Measurements from ENCODE around the gene PARP8. TPM values are rescaled to one million over a fixed set of nuclear protein-coding genes. Genes with fewer than 3 reads are reported as not detected.

Gene PARP8
- total and polyA plus RNA-seq, 9 donors, result 4.4 to 21.4 (median 18.4) TPM

GRCh38 chr5:50875002-50875344, 208.5 kb downstream of the PARP8 start:
- WGBS, 3 donors, result 76 to 80% (median 77%) methylated on average over 1 of the region's 1 CpG
- Histone ChIP-seq H3K4me3 (no peak overlapping the region), H3K4me1 (ENCODE audit: insufficient read depth) (no peaks in the 10 kb centered on the region), H3K27me3 (no peaks in the 10 kb centered on the region), H3K27ac (no peak overlapping the region), H3K36me3 (no peaks in the 10 kb centered on the region), H3K9me3 (no peaks in the 10 kb centered on the region)
- intact Hi-C loops (cut with DNase I), result no loop called here
- TF ChIP-seq, protein P1, sequence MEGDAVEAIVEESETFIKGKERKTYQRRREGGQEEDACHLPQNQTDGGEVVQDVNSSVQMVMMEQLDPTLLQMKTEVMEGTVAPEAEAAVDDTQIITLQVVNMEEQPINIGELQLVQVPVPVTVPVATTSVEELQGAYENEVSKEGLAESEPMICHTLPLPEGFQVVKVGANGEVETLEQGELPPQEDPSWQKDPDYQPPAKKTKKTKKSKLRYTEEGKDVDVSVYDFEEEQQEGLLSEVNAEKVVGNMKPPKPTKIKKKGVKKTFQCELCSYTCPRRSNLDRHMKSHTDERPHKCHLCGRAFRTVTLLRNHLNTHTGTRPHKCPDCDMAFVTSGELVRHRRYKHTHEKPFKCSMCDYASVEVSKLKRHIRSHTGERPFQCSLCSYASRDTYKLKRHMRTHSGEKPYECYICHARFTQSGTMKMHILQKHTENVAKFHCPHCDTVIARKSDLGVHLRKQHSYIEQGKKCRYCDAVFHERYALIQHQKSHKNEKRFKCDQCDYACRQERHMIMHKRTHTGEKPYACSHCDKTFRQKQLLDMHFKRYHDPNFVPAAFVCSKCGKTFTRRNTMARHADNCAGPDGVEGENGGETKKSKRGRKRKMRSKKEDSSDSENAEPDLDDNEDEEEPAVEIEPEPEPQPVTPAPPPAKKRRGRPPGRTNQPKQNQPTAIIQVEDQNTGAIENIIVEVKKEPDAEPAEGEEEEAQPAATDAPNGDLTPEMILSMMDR (IDR thresholded peaks at IDR 0.05), result no peak
- TF ChIP-seq POLR2A (IDR thresholded peaks at IDR 0.05), result no peak
- TF ChIP-seq EP300 (IDR thresholded peaks at IDR 0.05), result no peak
- DNase-seq, result no peak

- no peak for DNase-seq
- no peak for TF ChIP-seq EP300 (IDR thresholded peaks at IDR 0.05)
- TF ChIP-seq, protein P1 (IDR thresholded peaks at IDR 0.05), result no peak
- TF ChIP-seq POLR2A (IDR thresholded peaks at IDR 0.05), result no peak
- 82 to 89% (median 82%) methylated on average over 2 of the region's 2 CpGs for WGBS, 3 donors
- Histone ChIP-seq H3K27ac (no peak overlapping the region), H3K36me3 (no peaks in the 10 kb centered on the region), H3K4me1 (ENCODE audit: insufficient read depth) (no peaks in the 10 kb centered on the region), H3K4me3 (no peak overlapping the region), H3K9me3 (no peaks in the 10 kb centered on the region), H3K27me3 (no peaks in the 10 kb centered on the region)
- intact Hi-C loops (cut with DNase I), result no loop called here
Observed at GRCh38 chr5:50878470-50878869, 212.0 kb downstream of the PARP8 start.

- H3K4me3 ChIP-seq, result no peak overlapping the region
- intact Hi-C loops (cut with DNase I), result no loop called here
- TF ChIP-seq POLR2A (IDR thresholded peaks at IDR 0.05), result no peak
- TF ChIP-seq, protein P1 (IDR thresholded peaks at IDR 0.05), result no peak
- TF ChIP-seq EP300 (IDR thresholded peaks at IDR 0.05), result no peak
- DNase-seq, result no peak
- H3K36me3 ChIP-seq, result no peaks in the 10 kb centered on the region
- H3K9me3 ChIP-seq, result no peaks in the 10 kb centered on the region
- WGBS, 3 donors, result 8 to 28% (median 24%) methylated on average over 3 of the region's 3 CpGs
- H3K27me3 ChIP-seq, result no peaks in the 10 kb centered on the region
- no peak overlapping the region for H3K27ac ChIP-seq
- H3K4me1 ChIP-seq (ENCODE audit: insufficient read depth), result no peaks in the 10 kb centered on the region
Observed at GRCh38 chr5:50881407-50881806, 215.0 kb downstream of the PARP8 start.

GRCh38 chr5:50886657-50887345, 220.4 kb downstream of the PARP8 start:
- no peaks in the 10 kb centered on the region for H3K36me3 ChIP-seq
- intact Hi-C loops (cut with DNase I), result no loop called here
- no peaks in the 10 kb centered on the region for H3K9me3 ChIP-seq
- no peak overlapping the region for H3K27ac ChIP-seq
- H3K4me1 ChIP-seq (ENCODE audit: insufficient read depth), result no peaks in the 10 kb centered on the region
- H3K27me3 ChIP-seq, result no peaks in the 10 kb centered on the region
- DNase-seq, result no peak
- no peak overlapping the region for H3K4me3 ChIP-seq
- 5 to 29% (median 20%) methylated on average over 2 of the region's 2 CpGs for WGBS, 3 donors
- TF ChIP-seq EP300 (IDR thresholded peaks at IDR 0.05) (no peak), POLR2A (IDR thresholded peaks at IDR 0.05) (no peak)
- TF ChIP-seq, protein P1 (IDR thresholded peaks at IDR 0.05), result no peak

Data from ovary (tissue), 9 donors.